GM21528 (cell line): ENCODE results near the gene BUD13.

ENCODE experiments used
- ATAC-seq: cut with Tn5 transposase; IDR thresholded peaks from one replicate; pipeline ENCODE4 v1.9.1; 2021; ENCODE audit warnings: mild to moderate bottlenecking, moderate library complexity; ENCODE audit not compliant: unreplicated experiment, low FRiP score

The BUD13 gene

GRCh38 chr11:116723511-116723910 is 49.3 kb downstream of the BUD13 start:
- ATAC-seq = no peak

DNA sequence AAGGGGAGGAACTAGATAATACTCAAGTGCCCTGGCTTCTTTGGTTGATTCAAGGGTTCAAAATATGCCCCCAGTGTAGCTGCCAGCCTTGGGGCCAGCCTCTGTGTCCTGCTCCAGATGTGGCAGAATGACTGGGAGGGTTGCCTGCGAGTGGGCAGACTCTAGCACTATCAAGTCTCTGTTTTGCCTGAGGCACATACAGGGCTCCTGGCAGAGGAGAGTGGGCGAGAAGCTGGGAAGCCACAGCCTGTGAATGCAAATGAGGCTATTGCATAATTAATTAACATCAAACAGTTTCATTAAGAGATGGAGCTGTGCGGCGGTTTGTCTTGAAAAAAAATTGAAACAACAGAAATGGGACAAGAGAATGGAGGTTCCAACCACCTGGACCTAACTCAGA is 50.8 kb downstream of the BUD13 start:
- no peak for ATAC-seq

DNA sequence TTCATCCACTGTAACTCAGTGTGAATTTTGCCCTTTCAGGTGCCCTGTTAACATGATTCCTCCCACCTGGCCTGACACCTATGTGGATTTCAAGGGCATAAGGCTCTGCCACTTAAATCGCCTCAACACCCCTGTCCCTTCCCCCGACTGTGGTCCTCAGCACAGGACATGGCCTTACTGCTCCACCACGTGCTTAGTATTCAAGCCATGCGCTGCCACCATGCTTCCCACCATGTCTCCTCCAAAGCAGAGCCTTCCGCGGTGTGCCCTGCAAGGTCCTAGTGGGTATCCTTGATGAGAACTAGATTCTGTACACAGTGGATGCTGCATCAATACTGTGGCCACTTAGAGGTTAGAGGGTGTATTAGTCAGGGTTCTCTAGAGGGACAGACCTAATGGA is 51.9 kb downstream of the BUD13 start:
- ATAC-seq = no peak

- no peak for ATAC-seq
Measured at GRCh38 chr11:116718955-116719501, 53.8 kb downstream of the BUD13 start.

- ATAC-seq = no peak
Measured at GRCh38 chr11:116716621-116717020, 56.2 kb downstream of the BUD13 start.

DNA sequence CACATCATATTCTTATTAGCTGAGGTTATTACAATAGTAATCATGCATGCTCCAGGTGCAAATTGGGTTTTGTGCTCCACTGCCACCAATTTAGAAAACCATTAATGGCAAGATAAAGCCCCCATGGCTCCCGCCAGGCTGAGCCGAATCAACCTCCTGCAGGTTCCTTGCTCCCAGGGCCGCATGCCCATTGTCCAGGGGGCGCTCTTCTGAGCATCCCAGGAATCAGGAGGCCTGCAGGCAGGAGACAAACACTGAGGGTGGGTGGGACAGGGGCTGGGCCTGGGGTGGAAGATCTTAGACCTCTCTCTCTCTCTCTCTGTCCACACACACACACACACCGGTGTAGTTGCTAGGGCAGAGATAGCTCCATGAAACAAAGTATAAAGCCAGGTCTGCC is 57.4 kb downstream of the BUD13 start:
- no peak for ATAC-seq

- ATAC-seq = no peak
Measured at GRCh38 chr11:116714902-116715301, 57.9 kb downstream of the BUD13 start.

GRCh38 chr11:116712428-116712827 is 60.4 kb downstream of the BUD13 start:
- no peak for ATAC-seq

DNA sequence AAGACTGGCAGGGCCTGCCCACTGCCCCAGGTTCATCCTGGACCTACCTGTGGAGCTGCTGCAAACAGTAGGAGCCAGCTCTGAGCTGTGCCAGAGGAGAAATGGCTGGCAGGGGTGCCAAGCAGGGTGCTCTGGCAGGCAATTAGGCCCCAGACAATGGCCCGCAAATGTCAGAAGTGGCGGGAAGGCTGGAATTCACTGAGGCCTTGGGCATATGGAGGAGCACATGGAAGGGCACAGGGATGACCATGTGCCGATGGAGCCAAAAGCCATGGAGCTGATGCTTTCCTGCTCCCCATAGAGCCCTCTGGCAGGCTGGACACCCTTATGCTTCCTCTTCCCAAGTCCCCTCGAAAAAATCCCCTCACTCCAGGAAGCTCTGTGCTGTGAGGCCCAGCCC is 62.0 kb downstream of the BUD13 start:
- ATAC-seq = no peak

DNA sequence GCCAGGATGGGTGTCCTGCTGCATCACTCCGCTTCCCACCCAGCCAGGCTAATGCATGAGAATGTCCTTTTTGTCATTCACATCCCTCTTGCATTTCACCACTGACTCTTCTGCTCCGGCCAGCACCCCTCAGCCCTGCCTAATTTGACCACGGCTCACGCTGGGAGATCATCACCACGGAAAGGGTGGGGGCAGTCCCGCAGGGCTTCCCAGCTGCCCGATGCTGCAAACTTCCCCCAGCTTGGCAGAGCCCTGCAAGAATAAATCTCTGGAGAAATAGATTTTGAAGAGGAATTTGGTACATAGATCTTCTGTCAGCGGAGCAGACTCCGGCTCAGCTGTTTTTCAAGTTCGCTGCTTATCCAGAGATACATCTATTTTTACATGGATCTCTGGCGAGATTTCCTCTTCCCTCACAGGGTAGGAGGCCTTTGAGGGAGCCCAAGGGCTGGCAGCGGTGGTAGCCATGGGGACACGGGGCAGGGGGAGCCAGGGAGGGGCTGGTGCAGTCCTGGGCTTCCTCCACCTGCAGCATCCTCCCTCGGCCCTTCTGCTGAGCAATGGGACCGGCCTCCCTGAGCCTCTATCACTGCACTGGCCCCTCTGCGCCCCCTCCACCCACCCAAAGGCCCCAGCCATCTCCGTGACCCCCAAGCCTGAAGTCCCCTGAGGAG is 62.6 kb downstream of the BUD13 start:
- ATAC-seq = no peak

- ATAC-seq = no peak
Measured at GRCh38 chr11:116707746-116708145, 65.0 kb downstream of the BUD13 start.

- ATAC-seq = no peak
Measured at GRCh38 chr11:116707161-116707629, 65.6 kb downstream of the BUD13 start.

- no peak for ATAC-seq
Measured at GRCh38 chr11:116703421-116703820, 69.4 kb downstream of the BUD13 start.

GRCh38 chr11:116702772-116703385 is 69.9 kb downstream of the BUD13 start:
- ATAC-seq = no peak

- ATAC-seq = no peak
Measured at GRCh38 chr11:116701876-116702275, 70.9 kb downstream of the BUD13 start.

GRCh38 chr11:116701297-116701801 is 71.4 kb downstream of the BUD13 start:
- ATAC-seq = no peak

GRCh38 chr11:116700586-116701220 is 72.1 kb downstream of the BUD13 start:
- no peak for ATAC-seq
